NCI-H146 (cell line): ENCODE data around the gene ARHGEF38.

Source experiments
- DNase-seq: peaks from one replicate; lab custom pipeline; 2025; lab: John Stamatoyannopoulos, UW

The ARHGEF38 gene

DNA sequence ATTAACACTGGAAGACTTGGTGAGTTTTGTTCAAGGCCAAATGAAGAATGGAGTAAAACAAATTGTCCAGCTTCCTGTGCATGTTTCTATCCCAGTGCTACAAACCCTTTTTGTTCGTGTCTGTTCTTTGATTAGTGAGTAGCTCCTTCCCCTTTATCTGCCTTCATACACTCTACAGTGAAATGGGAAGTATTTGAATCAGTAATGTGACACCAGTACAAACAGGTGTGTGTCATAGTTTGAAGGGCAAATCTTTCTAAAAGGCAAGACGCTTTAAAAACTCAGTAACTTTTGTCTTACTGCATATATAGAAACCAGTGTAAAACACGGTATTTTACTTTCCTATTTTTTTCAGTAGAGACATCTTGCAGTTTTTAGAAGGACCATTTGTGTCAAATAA lies 5.9 kb downstream of the ARHGEF38 start:
- no peak for DNase-seq

DNA sequence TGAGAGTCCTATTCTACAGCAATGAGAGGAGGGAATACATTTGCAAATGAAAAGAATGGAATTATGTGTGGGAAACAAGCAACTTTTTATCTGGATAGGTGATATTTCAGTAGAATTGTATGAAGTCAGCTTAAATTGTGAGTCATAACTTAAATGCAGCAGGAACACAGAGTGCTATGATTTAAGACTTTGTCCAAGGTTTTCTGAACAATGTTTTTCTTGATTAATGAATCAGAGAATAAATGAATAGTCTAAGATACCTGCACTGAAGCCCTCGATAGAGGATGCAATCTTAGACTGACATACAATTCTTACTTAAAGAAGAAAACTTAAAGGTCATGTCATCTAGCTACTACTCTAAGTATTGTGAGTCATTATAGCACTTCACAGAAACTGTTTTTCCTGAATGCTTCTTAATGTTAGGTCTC lies 8.0 kb downstream of the ARHGEF38 start:
- DNase-seq, result no peak

DNA sequence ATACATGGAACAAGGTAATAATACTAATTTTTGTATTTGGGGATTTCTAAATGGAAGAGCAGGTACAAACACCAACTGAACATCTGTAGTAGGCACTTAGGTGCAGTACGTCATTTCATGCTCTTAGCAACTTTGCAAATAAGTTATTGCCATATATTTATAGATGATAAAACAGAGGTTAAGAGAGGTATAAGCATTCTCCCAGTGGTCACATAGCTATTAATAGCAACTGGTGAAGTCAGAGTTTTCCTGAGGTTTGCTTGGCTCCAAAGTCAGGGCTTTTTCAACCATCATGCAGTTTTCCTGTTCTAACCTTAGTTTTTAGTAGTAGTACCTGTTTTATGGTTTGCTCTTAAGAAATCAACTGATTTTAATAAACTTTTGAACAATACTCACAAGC lies 10.9 kb downstream of the ARHGEF38 start:
- DNase-seq, result no peak

DNA sequence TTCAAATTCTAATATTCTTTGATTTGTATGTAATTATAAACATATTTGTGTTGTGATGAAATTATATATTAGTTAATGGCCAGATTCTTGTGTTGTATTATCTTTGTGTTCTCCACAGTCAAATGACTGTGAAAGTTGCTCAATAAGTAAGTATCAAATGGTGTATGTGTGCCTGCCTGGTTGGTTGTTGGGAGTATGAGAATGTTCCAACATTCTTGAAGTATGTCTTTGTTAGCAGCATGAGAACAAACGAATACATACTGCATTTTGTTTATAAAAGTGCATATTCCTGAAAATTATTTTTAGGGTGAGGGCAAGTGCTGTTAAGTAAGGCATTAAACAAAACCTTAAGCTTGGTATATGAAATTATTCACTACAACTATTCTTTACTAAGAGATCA lies 16.2 kb downstream of the ARHGEF38 start:
- no peak for DNase-seq

DNA sequence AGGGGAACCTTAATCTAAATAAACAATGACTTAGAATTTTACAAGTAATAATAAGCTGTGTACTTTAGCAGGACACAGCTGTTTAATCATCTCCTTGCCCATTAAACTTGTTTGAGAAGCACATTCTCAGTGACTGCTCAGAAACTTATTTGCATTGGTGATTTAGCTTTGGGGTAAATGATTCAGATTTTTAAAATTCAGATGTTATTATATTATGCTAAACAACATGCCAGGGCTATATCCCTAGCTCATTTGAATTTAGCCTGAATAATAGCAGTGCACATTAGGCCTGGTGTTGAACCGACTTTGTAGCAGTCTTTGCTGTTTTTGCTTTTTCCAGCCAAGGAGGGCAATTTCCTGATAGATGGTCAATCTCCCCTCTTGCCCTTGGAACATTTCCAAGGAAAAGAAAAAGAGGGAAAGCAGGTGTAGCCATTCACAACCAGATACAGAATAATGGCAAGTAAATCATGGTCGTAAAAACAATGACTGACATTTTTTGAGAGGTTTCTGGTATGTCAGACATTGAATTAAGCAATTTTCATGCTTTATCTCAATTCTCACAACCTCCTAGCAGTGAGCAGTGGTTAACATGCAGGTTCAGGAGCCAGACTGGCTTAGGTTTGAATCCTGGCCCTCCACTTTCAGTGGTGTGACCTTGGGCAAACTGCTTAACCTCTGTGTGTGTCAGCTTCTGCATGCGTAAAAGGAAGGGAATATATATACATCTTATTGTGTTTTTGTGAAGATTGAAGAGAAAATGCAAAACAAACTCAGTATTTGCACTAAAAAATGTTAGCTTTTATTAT lies 16.8 kb downstream of the ARHGEF38 start:
- DNase-seq, result peak; percentile 6

DNA sequence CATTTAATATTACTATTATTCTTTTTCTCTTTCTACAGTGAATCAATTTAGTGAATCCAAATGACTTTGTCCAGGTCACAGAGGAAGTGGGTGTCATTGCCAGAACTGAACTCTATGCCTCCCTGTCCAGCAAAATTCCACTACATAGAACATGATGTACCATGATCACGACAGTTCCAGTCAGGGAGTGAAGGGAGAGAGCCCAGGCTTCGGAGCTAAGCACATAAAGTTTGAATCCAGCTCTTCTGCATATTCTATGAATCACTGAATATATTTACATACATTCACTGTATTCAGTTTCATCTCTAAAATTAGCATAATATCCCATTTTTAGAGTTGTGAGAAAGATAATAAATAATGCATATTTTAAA lies 17.4 kb downstream of the ARHGEF38 start:
- DNase-seq, result no peak

DNA sequence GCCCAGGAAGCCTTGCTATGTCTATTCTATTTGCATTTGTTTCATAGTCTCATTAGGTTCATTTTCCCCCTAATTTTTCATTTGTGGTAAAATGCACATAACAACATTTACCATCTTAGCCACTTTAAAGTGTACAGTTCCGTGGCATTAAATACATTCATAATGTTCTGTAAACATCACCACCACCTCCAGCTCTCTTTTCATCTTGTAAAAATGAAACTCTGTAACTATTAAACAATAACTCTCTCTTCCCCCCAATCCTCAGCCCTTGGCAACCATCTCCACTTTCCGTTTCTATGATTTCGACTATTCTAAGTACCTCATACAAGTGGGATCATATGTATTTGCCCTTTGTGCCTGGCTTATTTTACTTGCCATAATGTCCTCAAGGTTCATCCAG lies 19.9 kb downstream of the ARHGEF38 start:
- DNase-seq, result no peak

DNA sequence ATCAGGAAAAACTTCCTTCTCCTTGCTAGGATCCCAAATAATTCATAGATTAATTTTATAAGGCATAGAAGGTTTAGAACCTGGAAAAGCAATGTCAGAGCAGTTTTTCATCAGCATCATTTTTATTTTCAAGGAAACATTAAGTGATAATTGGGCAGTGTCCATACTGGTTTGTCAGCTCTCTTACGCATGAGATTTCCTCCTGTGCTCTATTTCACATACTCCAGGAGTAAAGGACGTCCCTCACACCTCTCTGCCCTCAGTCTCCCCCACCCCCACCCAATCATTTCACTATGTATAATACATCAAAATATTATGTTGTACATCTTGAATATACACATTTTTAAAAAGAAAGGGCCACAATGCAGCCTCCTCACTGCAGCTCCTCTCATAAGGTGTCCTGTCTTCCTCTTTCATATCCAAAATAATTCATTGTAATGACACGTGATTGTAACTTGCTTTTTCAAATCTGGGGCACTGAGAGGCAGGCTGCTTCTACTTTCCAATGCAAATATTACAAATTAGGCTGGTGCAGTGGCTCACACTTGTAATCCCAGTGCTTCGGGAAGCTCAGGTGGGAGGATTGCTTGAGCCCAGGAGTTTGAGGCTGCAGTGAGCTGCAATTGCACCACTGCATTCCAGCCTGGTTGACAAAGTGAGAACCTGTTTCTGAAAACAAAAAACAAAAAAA lies 34.4 kb downstream of the ARHGEF38 start:
- no peak for DNase-seq

DNA sequence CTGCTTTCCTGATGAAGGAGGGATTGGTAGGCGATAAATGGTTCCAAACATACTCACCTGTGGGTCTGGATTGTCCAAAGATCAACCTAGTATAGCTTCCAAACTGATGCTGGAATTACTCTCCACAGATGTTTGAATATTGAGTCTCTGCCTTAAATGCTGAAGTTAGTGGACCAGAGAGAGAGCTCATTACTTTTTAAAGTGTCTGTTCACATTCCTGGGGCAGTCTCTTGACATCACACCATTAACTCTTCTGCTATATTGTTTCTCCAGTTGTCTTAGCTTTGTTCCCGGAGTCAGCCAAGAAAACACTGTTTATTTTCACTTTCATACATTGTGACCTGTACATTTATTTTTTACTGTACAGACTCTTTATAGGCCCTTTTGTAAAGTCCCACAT lies 35.4 kb downstream of the ARHGEF38 start:
- no peak for DNase-seq

DNA sequence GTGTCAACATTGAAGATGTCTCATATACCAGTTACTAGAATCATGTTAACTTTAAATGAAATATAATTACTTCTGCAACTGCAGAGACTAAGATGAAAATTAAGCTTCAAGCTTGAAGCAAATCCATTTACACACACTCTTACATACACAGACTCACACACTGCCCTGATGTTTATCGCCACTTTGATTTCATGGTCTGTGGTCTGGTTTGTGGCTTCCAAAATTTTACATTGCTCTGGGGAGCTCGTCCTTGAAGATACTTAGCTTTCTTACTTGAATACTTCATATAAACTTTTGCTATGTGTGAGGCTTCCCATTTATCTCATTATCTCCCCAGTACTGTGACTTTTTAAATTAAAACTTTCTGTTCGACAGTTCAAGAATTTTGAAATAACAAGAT lies 35.8 kb downstream of the ARHGEF38 start:
- DNase-seq, result no peak

DNA sequence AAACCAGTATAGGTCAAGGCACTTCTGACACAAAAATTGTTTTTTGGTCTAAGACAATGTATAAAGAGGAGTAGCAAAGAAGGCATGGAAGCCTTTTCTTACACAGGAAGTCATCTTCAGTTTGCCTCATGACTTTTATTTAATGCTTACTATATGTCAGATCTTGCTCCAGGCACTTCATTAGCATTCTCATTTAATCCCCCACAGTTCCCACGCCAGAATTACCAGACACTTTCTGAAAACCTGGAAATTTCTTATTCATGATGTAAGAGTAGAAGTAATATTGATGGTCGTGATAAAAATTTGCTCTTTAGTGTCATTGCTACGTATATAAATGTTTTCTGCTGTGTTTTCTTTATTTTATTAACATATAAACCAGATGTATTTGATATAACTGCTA lies 39.2 kb downstream of the ARHGEF38 start:
- DNase-seq, result no peak

DNA sequence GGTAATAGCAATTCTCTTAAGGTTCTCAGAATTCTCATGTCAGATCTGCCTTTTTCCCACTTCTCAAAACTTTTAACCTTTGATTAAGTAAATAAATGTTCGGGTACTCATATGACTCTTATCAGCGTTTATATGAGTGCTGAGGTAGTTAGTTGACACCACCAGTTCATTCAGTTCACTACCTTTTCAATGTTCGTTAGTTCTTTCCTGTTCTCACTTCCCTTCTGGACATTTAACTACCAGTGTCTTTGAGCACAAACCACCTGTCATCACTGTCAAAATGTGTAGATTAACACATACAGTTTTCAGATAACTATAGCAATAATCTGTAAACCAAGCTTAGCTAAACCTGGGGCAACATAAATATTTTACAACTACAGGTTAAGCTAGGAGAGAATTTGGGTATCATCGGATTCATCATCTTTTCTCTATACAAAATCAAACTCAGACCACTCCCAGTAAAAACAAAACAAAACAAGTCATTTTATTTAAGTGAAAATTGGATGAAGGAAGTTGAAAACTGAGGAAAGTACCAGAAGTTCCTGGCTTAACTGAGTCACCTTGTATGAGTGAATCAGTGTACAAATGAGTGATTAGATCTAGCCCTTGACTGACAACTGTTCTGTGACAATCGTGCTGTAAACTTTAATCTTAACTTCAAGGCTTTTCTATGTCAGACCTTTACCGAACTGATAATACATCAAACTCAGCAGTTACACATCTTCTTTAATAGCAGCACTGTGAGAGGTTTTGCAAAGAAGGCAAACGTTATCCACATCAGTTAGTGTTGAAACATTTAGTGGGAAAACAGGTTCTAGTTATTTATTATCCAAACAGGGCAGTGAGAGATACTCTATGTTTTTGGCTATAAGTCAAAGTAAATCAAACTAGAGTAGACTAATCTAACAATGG lies 41.9 kb downstream of the ARHGEF38 start:
- DNase-seq, result no peak

DNA sequence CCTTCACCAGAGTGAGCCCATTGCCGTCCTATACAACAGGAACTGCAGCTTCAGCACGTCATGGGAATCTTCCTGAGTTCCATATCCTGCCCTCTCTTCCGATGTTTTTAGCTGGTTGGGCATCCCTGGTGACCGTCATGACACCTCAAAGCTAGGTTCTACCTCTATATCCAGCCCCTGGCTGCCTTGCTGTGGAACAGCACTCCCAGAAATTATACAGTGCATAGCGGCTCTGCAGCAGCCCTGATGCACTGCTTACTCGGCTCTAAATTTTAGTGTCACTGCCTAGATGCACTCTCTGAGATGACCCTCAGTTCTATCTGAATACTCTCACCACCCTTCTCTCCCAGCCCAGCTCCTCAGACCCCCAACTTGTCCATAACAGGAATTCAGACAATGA lies 44.3 kb downstream of the ARHGEF38 start:
- DNase-seq, result no peak

DNA sequence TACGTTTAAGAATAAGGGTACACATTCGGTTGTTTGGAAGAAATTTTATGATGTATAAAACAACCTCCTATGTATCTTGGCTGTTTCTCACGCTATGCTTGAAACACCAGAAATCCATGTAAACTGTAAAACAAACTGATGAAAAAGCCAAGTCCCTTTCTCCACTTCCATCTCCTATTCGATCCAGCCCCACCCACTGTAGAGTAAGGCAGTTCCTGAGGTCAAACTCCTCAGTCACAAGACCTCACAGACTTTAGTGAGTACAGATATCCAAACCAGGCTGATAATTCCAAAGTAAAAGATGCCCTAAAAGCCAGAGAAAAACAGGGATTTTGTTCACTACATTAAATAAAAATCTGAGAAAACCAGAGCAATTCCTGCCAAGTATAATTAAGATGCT lies 45.6 kb downstream of the ARHGEF38 start:
- DNase-seq, result no peak

DNA sequence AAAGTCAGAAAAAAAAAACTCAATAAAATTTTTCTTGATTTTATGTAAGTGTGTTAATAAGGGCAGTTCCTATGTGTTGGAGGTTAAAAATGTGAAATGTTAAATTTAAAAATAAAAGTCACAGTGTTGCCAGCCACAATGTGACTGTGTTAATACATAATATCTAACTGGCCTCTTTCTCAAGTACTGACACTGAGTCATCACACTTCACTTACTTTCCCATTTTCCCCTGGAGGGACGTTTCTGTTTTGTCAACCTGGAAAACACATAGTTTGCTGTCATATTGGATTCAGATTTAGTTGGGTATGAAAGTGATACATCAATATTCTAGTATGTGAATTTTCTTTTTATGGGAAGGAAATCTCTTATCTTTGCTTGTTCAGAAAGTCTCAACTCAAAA lies 46.4 kb downstream of the ARHGEF38 start:
- DNase-seq, result no peak

DNA sequence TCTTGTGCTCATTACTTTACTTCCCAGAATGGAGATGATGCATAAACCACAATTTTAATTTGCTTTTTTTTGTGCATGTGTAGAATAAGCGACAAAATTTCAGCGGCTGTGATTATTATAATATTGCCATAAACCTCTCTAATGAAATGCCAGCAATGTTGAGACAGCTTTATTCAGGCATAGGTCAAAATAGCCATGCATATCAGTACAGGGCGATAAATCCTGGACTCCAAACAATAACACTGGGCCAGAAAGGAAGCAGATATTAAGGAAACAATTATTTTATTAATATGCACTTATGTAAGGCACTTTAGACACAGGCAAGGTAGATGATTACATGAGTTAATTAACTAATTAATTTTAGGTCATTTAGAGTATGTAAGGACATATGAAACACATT lies 47.1 kb downstream of the ARHGEF38 start:
- DNase-seq, result no peak

DNA sequence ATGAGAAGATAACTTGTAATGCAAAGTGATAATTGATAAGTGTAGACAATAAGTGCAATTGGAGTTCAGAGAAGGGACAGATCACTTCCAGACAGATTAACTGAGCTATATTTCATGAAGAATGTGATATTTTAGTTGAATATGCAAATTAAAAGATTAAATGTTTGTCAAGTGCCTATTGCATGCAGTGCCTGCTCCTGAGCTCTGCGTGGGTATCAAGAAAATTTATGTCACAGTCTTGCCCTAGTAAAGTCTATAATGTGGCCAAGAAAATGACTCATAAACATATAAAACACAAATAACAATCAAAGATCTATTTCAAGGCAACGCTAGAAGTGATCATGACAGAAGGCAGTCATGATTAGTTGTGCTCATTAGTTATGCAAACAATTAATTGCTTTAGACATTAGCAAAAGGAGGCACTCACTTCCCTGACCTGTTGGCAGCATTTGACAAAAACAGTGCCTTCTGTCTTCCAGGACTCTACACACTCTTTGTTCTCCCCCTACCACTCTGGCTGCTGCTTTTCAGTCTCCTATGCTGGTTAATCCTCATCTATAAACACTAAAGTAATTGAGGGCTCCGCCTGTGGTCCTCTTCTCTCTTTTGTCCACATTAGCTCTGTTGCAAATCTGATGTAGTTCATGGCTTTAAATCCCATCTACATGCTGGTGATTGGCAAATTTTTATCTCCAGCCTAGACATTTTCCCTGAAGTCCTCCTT lies 47.7 kb downstream of the ARHGEF38 start:
- DNase-seq, result no peak

DNA sequence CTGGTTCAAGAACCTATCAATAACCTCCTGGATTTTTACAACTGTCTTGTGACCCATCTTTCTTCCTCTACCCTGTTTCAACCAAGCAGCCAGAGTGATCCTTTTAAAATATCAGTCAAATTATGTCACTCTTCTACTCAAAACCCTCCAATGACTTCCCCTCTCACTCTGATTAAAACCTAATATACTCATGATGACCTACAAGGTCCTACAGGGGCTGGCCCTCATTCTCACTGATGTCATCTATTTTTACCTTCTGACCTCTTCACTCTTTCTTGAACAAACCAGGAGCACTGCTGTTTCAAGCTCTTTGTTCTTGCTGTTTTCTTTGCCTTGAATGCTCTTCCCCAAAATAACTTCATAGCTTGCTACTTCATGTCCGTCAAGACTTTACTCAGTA lies 48.5 kb downstream of the ARHGEF38 start:
- no peak for DNase-seq

DNA sequence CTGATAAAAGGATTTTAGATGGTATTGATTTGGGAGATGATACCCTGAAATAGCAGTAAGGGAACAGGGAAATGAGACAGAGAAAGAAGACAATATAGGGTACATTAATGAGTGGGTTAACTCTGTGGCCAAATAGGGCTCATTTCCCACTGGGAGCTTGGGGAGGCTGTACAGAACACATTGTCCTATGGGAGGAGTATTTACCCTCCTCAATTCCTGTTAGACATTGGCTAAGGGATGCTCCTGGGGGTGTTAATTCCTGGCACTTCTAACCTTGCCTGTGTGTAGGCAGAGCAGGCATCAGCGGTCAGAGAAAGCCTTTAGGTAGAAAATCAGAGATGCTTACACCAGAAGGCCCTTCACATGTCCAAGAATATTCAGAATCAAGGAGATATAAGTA lies 49.0 kb downstream of the ARHGEF38 start:
- no peak for DNase-seq

DNA sequence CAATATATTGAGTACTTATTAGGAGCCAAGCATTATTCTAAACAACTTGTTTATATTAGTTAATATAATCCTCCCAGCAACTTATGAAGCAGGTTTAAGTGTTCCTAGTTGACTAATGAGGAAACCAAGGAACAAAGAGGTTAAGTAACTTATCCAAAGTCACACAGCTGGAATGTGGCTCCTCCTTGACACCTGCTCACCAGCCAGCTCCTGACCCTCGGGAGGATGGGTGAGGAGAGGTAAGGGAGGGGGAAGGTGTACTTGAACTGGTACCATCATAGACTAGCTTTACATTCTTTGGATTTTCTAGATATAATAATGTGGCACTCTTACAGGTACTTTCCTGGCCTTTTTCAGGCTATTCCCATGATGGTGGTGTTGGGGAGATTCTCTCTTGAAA lies 50.7 kb downstream of the ARHGEF38 start:
- DNase-seq, result no peak

DNA sequence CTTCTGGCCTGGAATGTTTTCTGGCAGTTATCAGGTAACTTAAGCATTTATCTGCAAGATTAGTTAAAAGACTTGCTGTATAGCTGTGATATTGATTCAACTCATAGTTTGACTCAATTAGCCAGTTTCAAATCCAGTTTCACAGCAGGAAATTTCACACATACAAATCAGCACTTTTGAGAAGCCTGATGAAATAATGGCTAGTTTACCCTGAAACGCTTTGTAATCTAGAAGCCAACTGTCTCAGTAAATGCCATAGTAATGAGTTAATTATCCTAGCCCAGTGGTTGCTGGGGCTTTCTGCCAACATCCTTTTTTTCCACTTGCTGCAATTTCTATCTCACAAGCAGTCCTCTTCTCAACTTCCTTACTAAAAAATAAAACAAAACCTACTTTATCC lies 53.1 kb downstream of the ARHGEF38 start:
- DNase-seq, result peak; percentile 55

DNA sequence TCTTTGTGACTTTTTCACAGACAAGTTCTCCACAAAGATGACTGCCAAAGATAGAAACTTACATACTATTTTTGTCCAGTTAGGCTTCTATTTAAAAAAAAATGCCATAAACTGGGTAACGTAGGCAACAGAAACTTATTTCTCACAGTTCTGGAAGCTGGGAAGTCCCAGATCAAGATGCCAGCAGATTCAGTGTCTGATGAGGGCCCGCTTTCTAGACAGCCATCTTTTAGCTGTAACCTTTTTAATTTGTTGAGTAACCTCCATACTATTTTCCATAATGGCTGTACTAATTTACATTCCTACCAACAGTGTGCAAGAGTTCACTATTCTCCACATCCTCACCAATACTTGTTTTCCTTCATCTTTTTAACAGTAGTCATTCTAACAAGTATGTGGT lies 55.5 kb downstream of the ARHGEF38 start:
- no peak for DNase-seq
